ENCODE data around the gene CCDC174.

The CCDC174 gene

DNA sequence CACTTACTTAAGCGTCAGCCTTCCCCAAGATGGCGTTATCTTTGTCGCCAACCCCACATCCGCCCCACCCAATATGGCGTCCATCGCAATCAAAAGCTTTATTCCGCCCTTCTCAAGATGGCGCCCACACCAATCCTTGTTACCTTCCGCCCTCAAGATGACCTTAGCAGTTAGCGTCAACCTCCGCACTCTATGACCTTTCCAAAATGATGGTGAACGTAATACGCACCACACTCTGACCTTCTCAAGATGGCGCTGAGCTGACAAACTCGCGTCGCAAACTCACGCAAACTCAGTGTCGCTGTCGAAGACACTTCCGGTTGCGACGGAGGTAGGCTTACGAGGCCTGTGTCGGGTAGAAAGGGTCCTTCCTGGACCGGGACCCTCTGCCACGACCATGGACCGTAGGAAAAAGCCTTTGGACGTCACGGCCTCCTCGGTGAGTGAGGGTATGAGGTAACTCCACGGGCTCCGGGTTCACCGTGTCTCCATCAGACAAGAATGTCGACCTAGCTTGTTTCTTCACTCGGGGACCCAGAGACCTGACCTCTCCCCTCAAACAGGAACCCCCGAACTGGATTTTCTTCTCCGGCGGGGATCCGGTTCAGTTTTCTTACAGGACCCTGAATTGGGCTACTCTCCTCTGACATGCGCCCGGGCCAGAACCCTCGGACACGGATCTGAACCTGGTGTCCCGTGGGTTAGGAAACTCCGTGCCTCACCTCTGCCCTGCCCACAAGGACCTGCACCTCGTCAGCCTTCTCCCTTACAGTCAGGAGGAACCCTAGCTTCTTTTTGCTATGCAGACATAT lies at the start of gene CCDC174:
Gene CCDC174 (plus strand): TSS at position 323 of the 812 bp plus-strand sequence. CDS start 75 bp downstream, at position 398.
- Histone ChIP-seq H3K9me3 (ENCODE audit: control insufficient read depth, insufficient read depth, low read depth, low read length) (no peaks in the 10 kb centered on the region), H3K4me3 (ENCODE audit: low read depth, low read length) (peak within 1 kb of the TSS; percentile 93), H3K36me3 (ENCODE audit: control insufficient read depth in 2 of 2, insufficient read depth in 1 of 2, low read length in 2 of 2) (peaks cover 25 to 26% of the 10 kb centered on the region in 2 experiments), H3K27ac (ENCODE audit: extremely low read depth, low read depth, low read length) (peak within 1 kb of the TSS; percentile 39), H3K4me1 (ENCODE audit: control insufficient read depth, insufficient read depth, low read length) (peaks cover 5% of the 10 kb centered on the region)
- ChIA-PET CTCF (interaction anchor here (0.5 to 2.4 kb wide), 9 partner anchors 16 to 429 kb away, joined by 3 to 9 read pairs (median 4); no protein-coding TSS in a partner anchor), POLR2A (interaction anchor here (0.8 to 1.5 kb wide), 10 partner anchors 8 to 527 kb away, joined by 3 to 14 read pairs (median 4); partner anchors contain the start of genes CHCHD4, LSM3, TMEM43 and XPC)
- TF ChIP-seq KLF1 (tag by site-specific recombination; IDR thresholded peaks at IDR 0.05) (peak; percentile 67), ZNF658 (tag by site-specific recombination; IDR thresholded peaks at IDR 0.05) (no peak), ZNF202 (tag by site-specific recombination; IDR thresholded peaks at IDR 0.05; ENCODE audit: borderline replicate concordance) (no peak), ZNF24 (tag by site-specific recombination; IDR thresholded peaks at IDR 0.05) (peak; percentile 97), ZNF2 (tag by site-specific recombination; IDR thresholded peaks at IDR 0.05) (peak; percentile 87), ZXDB (tag by site-specific recombination; IDR thresholded peaks at IDR 0.05) (peak; percentile 98), ZBTB21 (tag by site-specific recombination; IDR thresholded peaks at IDR 0.05) (peak; percentile 95), ZNF510 (tag by site-specific recombination; IDR thresholded peaks at IDR 0.05; ENCODE audit: insufficient replicate concordance) (no peak), HOXA7 (CRISPR knock-in tag; IDR thresholded peaks at IDR 0.05; ENCODE audit: borderline replicate concordance) (no peak), ZNF140 (tag by site-specific recombination; IDR thresholded peaks at IDR 0.05) (no peak), ZNF544 (tag by site-specific recombination; IDR thresholded peaks at IDR 0.05) (no peak), ZNF132 (tag by site-specific recombination; IDR thresholded peaks at IDR 0.05; ENCODE audit: borderline replicate concordance) (no peak), MZF1 (tag by site-specific recombination; IDR thresholded peaks at IDR 0.05; ENCODE audit: borderline replicate concordance) (no peak), ZNF48 (tag by site-specific recombination; IDR thresholded peaks at IDR 0.05) (no peak), ZFHX2 (tag by site-specific recombination; conservative IDR thresholded peaks at IDR 0.05) (peak; percentile 86), KLF8 (tag by site-specific recombination; IDR thresholded peaks at IDR 0.05) (peak; percentile 99), ZNF324 (tag by site-specific recombination; IDR thresholded peaks at IDR 0.05) (peak; percentile 94)
- TF ChIP-seq, protein P1, sequence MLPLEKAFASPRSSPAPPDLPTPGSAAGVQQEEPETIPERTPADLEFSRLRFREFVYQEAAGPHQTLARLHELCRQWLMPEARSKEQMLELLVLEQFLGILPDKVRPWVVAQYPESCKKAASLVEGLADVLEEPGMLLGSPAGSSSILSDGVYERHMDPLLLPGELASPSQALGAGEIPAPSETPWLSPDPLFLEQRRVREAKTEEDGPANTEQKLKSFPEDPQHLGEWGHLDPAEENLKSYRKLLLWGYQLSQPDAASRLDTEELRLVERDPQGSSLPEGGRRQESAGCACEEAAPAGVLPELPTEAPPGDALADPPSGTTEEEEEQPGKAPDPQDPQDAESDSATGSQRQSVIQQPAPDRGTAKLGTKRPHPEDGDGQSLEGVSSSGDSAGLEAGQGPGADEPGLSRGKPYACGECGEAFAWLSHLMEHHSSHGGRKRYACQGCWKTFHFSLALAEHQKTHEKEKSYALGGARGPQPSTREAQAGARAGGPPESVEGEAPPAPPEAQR (tag by site-specific recombination; IDR thresholded peaks at IDR 0.05): no peak
- TF ChIP-seq, protein P2, sequence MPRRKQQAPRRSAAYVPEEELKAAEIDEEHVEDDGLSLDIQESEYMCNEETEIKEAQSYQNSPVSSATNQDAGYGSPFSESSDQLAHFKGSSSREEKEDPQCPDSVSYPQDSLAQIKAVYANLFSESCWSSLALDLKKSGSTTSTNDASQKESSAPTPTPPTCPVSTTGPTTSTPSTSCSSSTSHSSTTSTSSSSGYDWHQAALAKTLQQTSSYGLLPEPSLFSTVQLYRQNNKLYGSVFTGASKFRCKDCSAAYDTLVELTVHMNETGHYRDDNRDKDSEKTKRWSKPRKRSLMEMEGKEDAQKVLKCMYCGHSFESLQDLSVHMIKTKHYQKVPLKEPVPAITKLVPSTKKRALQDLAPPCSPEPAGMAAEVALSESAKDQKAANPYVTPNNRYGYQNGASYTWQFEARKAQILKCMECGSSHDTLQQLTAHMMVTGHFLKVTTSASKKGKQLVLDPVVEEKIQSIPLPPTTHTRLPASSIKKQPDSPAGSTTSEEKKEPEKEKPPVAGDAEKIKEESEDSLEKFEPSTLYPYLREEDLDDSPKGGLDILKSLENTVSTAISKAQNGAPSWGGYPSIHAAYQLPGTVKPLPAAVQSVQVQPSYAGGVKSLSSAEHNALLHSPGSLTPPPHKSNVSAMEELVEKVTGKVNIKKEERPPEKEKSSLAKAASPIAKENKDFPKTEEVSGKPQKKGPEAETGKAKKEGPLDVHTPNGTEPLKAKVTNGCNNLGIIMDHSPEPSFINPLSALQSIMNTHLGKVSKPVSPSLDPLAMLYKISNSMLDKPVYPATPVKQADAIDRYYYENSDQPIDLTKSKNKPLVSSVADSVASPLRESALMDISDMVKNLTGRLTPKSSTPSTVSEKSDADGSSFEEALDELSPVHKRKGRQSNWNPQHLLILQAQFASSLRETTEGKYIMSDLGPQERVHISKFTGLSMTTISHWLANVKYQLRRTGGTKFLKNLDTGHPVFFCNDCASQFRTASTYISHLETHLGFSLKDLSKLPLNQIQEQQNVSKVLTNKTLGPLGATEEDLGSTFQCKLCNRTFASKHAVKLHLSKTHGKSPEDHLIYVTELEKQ (tag by site-specific recombination; IDR thresholded peaks at IDR 0.05; ENCODE audit: borderline replicate concordance): no peak
- TF ChIP-seq, protein P3, sequence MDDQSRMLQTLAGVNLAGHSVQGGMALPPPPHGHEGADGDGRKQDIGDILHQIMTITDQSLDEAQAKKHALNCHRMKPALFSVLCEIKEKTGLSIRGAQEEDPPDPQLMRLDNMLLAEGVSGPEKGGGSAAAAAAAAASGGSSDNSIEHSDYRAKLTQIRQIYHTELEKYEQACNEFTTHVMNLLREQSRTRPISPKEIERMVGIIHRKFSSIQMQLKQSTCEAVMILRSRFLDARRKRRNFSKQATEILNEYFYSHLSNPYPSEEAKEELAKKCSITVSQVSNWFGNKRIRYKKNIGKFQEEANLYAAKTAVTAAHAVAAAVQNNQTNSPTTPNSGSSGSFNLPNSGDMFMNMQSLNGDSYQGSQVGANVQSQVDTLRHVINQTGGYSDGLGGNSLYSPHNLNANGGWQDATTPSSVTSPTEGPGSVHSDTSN (CRISPR knock-in tag; IDR thresholded peaks at IDR 0.05): peak; percentile 44; the same call in 1 of the 2 replicates
- TF ChIP-seq, protein P4, sequence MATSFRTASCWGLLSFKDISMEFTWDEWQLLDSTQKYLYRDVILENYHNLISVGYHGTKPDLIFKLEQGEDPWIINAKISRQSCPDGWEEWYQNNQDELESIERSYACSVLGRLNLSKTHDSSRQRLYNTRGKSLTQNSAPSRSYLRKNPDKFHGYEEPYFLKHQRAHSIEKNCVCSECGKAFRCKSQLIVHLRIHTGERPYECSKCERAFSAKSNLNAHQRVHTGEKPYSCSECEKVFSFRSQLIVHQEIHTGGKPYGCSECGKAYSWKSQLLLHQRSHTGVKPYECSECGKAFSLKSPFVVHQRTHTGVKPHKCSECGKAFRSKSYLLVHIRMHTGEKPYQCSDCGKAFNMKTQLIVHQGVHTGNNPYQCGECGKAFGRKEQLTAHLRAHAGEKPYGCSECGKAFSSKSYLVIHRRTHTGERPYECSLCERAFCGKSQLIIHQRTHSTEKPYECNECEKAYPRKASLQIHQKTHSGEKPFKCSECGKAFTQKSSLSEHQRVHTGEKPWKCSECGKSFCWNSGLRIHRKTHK (tag by site-specific recombination; IDR thresholded peaks at IDR 0.05): no peak
- TF ChIP-seq, protein P5, sequence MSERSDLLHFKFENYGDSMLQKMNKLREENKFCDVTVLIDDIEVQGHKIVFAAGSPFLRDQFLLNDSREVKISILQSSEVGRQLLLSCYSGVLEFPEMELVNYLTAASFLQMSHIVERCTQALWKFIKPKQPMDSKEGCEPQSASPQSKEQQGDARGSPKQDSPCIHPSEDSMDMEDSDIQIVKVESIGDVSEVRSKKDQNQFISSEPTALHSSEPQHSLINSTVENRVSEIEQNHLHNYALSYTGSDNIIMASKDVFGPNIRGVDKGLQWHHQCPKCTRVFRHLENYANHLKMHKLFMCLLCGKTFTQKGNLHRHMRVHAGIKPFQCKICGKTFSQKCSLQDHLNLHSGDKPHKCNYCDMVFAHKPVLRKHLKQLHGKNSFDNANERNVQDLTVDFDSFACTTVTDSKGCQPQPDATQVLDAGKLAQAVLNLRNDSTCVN (tag by site-specific recombination; optimal IDR thresholded peaks at IDR 0.05): peak; percentile 25
- TF ChIP-seq, protein P6, sequence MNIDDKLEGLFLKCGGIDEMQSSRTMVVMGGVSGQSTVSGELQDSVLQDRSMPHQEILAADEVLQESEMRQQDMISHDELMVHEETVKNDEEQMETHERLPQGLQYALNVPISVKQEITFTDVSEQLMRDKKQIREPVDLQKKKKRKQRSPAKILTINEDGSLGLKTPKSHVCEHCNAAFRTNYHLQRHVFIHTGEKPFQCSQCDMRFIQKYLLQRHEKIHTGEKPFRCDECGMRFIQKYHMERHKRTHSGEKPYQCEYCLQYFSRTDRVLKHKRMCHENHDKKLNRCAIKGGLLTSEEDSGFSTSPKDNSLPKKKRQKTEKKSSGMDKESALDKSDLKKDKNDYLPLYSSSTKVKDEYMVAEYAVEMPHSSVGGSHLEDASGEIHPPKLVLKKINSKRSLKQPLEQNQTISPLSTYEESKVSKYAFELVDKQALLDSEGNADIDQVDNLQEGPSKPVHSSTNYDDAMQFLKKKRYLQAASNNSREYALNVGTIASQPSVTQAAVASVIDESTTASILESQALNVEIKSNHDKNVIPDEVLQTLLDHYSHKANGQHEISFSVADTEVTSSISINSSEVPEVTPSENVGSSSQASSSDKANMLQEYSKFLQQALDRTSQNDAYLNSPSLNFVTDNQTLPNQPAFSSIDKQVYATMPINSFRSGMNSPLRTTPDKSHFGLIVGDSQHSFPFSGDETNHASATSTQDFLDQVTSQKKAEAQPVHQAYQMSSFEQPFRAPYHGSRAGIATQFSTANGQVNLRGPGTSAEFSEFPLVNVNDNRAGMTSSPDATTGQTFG (tag by site-specific recombination; IDR thresholded peaks at IDR 0.05; ENCODE audit: borderline replicate concordance): no peak
- TF ChIP-seq, protein P7, sequence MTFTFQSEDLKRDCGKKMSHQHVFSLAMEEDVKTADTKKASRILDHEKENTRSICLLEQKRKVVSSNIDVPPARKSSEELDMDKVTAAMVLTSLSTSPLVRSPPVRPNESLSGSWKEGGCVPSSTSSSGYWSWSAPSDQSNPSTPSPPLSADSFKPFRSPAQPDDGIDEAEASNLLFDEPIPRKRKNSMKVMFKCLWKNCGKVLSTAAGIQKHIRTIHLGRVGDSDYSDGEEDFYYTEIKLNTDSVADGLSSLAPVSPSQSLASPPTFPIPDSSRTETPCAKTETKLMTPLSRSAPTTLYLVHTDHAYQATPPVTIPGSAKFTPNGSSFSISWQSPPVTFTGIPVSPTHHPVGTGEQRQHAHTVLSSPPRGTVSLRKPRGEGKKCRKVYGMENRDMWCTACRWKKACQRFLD (tag by site-specific recombination; IDR thresholded peaks at IDR 0.05): no peak

All from HEK293 (cell line).